Loucy (cell line): ENCODE measurements around the gene OR2AE1.

Experiments
- EZH2phosphoT487 ChIP-seq: fragments of 200-600 bp; IDR thresholded peaks from 2 replicates; pipeline ENCODE4 v1.6.1; 2018; ENCODE audit warnings: antibody characterized with exemption, mild to moderate bottlenecking, moderate library complexity, borderline replicate concordance
- TF ChIP-seq, protein P1 (sequence below): fragments of 200-600 bp; sonication (generic); conservative IDR thresholded peaks from 2 replicates; pipeline ENCODE4 v1.5.1; 2014; ENCODE audit warnings: mild to moderate bottlenecking, antibody characterized with exemption, low read length

- TF ChIP-seq, protein P1, sequence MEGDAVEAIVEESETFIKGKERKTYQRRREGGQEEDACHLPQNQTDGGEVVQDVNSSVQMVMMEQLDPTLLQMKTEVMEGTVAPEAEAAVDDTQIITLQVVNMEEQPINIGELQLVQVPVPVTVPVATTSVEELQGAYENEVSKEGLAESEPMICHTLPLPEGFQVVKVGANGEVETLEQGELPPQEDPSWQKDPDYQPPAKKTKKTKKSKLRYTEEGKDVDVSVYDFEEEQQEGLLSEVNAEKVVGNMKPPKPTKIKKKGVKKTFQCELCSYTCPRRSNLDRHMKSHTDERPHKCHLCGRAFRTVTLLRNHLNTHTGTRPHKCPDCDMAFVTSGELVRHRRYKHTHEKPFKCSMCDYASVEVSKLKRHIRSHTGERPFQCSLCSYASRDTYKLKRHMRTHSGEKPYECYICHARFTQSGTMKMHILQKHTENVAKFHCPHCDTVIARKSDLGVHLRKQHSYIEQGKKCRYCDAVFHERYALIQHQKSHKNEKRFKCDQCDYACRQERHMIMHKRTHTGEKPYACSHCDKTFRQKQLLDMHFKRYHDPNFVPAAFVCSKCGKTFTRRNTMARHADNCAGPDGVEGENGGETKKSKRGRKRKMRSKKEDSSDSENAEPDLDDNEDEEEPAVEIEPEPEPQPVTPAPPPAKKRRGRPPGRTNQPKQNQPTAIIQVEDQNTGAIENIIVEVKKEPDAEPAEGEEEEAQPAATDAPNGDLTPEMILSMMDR = peak; percentile 26; the same call in 1 of the 2 replicates
- TF ChIP-seq EZH2phosphoT487 = no peak
These were observed 342 bp downstream of the OR2AE1 start for GRCh38 chr7:99876491-99876890.
